ENCODE measurements around the gene GARIN5A. TPM values are rescaled to one million over a fixed set of nuclear protein-coding genes. Genes with fewer than 3 reads are reported as not detected.

Gene GARIN5A
- polyA plus RNA-seq (2013, experiment 1 of 4) = 5.1 TPM
- 6.0 TPM for polyA plus RNA-seq (2013, experiment 2 of 4)
- polyA plus RNA-seq (2013, experiment 3 of 4) = 6.5 TPM
- polyA plus RNA-seq (2013, experiment 4 of 4) = 8.2 TPM

GRCh38 chr19:50476224-50476906, at the start of gene GARIN5A, which contains the start of gene EMC10:
Gene GARIN5A (minus strand): TSS chr19:50476848. CDS start chr19:50476388, 460 bp downstream.
Gene EMC10 (plus strand): TSS chr19:50476507. CDS start chr19:50476545, 38 bp downstream.
- Histone ChIP-seq H3K9me3 (ENCODE audit: control insufficient read depth, low read length) (no peaks in the 10 kb centered on the region), H3K27me3 (ENCODE audit: control insufficient read depth, insufficient read depth, low read length, poor library complexity, severe bottlenecking) (no peaks in the 10 kb centered on the region), H3K4me3 (ENCODE audit: insufficient read depth, low read depth, low read length) (peak within 1 kb of the TSS; percentile 75), H3K36me3 (ENCODE audit: control insufficient read depth, insufficient read depth, low read length) (peaks cover 6% of the 10 kb centered on the region), H3K4me1 (ENCODE audit: control insufficient read depth, insufficient read depth, low read length) (no peaks in the 10 kb centered on the region), H3K27ac (ENCODE audit: insufficient read depth, low read depth, low read length, poor library complexity, severe bottlenecking) (peak within 1 kb of the TSS; percentile 91)
- WGBS, 2 experiments = 7 to 9% methylated on average over 58 of the region's 58 CpGs

GRCh38 chr19:50522881-50523280, 46.2 kb upstream of the GARIN5A start:
- no peaks in the 10 kb centered on the region for H3K4me1 ChIP-seq (ENCODE audit: control insufficient read depth, insufficient read depth, low read length)
- H3K36me3 ChIP-seq (ENCODE audit: control insufficient read depth, insufficient read depth, low read length) = peaks cover 12% of the 10 kb centered on the region
- H3K27ac ChIP-seq (ENCODE audit: insufficient read depth, low read depth, low read length, poor library complexity, severe bottlenecking) = no peak overlapping the region
- WGBS, 2 experiments = 91 to 92% methylated on average over 10 of the region's 10 CpGs
- no peaks in the 10 kb centered on the region for H3K9me3 ChIP-seq (ENCODE audit: control insufficient read depth, low read length)
- no peak overlapping the region for H3K4me3 ChIP-seq (ENCODE audit: insufficient read depth, low read depth, low read length)
- H3K27me3 ChIP-seq (ENCODE audit: control insufficient read depth, insufficient read depth, low read length, poor library complexity, severe bottlenecking) = no peaks in the 10 kb centered on the region

- no peaks in the 10 kb centered on the region for H3K27me3 ChIP-seq (ENCODE audit: control insufficient read depth, insufficient read depth, low read length, poor library complexity, severe bottlenecking)
- H3K36me3 ChIP-seq (ENCODE audit: control insufficient read depth, insufficient read depth, low read length) = peaks cover 14% of the 10 kb centered on the region
- WGBS, 2 experiments = 91 to 93% methylated on average over 16 to 17 of the region's 17 CpGs
- no peak overlapping the region for H3K4me3 ChIP-seq (ENCODE audit: insufficient read depth, low read depth, low read length)
- no peaks in the 10 kb centered on the region for H3K4me1 ChIP-seq (ENCODE audit: control insufficient read depth, insufficient read depth, low read length)
- no peak overlapping the region for H3K27ac ChIP-seq (ENCODE audit: insufficient read depth, low read depth, low read length, poor library complexity, severe bottlenecking)
- no peaks in the 10 kb centered on the region for H3K9me3 ChIP-seq (ENCODE audit: control insufficient read depth, low read length)
These were observed 44.3 kb upstream of the GARIN5A start for GRCh38 chr19:50520822-50521465.

- Histone ChIP-seq H3K9me3 (ENCODE audit: control insufficient read depth, low read length) (no peaks in the 10 kb centered on the region), H3K27ac (ENCODE audit: insufficient read depth, low read depth, low read length, poor library complexity, severe bottlenecking) (no peak overlapping the region), H3K4me1 (ENCODE audit: control insufficient read depth, insufficient read depth, low read length) (peaks cover 5% of the 10 kb centered on the region), H3K4me3 (ENCODE audit: insufficient read depth, low read depth, low read length) (no peak overlapping the region), H3K36me3 (ENCODE audit: control insufficient read depth, insufficient read depth, low read length) (peaks cover 14% of the 10 kb centered on the region), H3K27me3 (ENCODE audit: control insufficient read depth, insufficient read depth, low read length, poor library complexity, severe bottlenecking) (no peaks in the 10 kb centered on the region)
- 95 to 96% methylated on average over 40 of the region's 40 CpGs for WGBS, 2 experiments
These were observed 42.4 kb upstream of the GARIN5A start for GRCh38 chr19:50519006-50519575.

GRCh38 chr19:50518091-50519005, 41.7 kb upstream of the GARIN5A start:
- Histone ChIP-seq H3K4me3 (ENCODE audit: insufficient read depth, low read depth, low read length) (no peak overlapping the region), H3K4me1 (ENCODE audit: control insufficient read depth, insufficient read depth, low read length) (peaks cover 11% of the 10 kb centered on the region), H3K27ac (ENCODE audit: insufficient read depth, low read depth, low read length, poor library complexity, severe bottlenecking) (no peak overlapping the region), H3K36me3 (ENCODE audit: control insufficient read depth, insufficient read depth, low read length) (peaks cover 14% of the 10 kb centered on the region), H3K27me3 (ENCODE audit: control insufficient read depth, insufficient read depth, low read length, poor library complexity, severe bottlenecking) (no peaks in the 10 kb centered on the region), H3K9me3 (ENCODE audit: control insufficient read depth, low read length) (no peaks in the 10 kb centered on the region)
- 94% methylated on average over 87 of the region's 87 CpGs for WGBS, 2 experiments

GRCh38 chr19:50517704-50518075, 41.0 kb upstream of the GARIN5A start:
- peaks cover 11% of the 10 kb centered on the region for H3K4me1 ChIP-seq (ENCODE audit: control insufficient read depth, insufficient read depth, low read length)
- H3K36me3 ChIP-seq (ENCODE audit: control insufficient read depth, insufficient read depth, low read length) = peaks cover 14% of the 10 kb centered on the region
- H3K27ac ChIP-seq (ENCODE audit: insufficient read depth, low read depth, low read length, poor library complexity, severe bottlenecking) = no peak overlapping the region
- 95 to 96% methylated on average over 37 of the region's 37 CpGs for WGBS, 2 experiments
- H3K9me3 ChIP-seq (ENCODE audit: control insufficient read depth, low read length) = no peaks in the 10 kb centered on the region
- H3K4me3 ChIP-seq (ENCODE audit: insufficient read depth, low read depth, low read length) = no peak overlapping the region
- H3K27me3 ChIP-seq (ENCODE audit: control insufficient read depth, insufficient read depth, low read length, poor library complexity, severe bottlenecking) = no peaks in the 10 kb centered on the region

GRCh38 chr19:50516964-50517703, 40.5 kb upstream of the GARIN5A start:
- Histone ChIP-seq H3K27ac (ENCODE audit: insufficient read depth, low read depth, low read length, poor library complexity, severe bottlenecking) (no peak overlapping the region), H3K27me3 (ENCODE audit: control insufficient read depth, insufficient read depth, low read length, poor library complexity, severe bottlenecking) (no peaks in the 10 kb centered on the region), H3K36me3 (ENCODE audit: control insufficient read depth, insufficient read depth, low read length) (peaks cover 14% of the 10 kb centered on the region), H3K9me3 (ENCODE audit: control insufficient read depth, low read length) (no peaks in the 10 kb centered on the region), H3K4me1 (ENCODE audit: control insufficient read depth, insufficient read depth, low read length) (peaks cover 11% of the 10 kb centered on the region), H3K4me3 (ENCODE audit: insufficient read depth, low read depth, low read length) (no peak overlapping the region)
- 92% methylated on average over 53 of the region's 53 CpGs for WGBS, 2 experiments

- 86 to 87% methylated on average over 12 of the region's 12 CpGs for WGBS, 2 experiments
- H3K36me3 ChIP-seq (ENCODE audit: control insufficient read depth, insufficient read depth, low read length) = peaks cover 14% of the 10 kb centered on the region
These were observed 39.8 kb upstream of the GARIN5A start for GRCh38 chr19:50516456-50516855.

GRCh38 chr19:50515168-50515561, 38.5 kb upstream of the GARIN5A start:
- peaks cover 14% of the 10 kb centered on the region for H3K4me1 ChIP-seq (ENCODE audit: control insufficient read depth, insufficient read depth, low read length)

More at GRCh38 chr19:50516456-50516855, 39.8 kb upstream of the GARIN5A start:
- Histone ChIP-seq H3K27me3 (ENCODE audit: control insufficient read depth, insufficient read depth, low read length, poor library complexity, severe bottlenecking) (no peaks in the 10 kb centered on the region), H3K4me3 (ENCODE audit: insufficient read depth, low read depth, low read length) (no peak overlapping the region), H3K27ac (ENCODE audit: insufficient read depth, low read depth, low read length, poor library complexity, severe bottlenecking) (no peak overlapping the region), H3K9me3 (ENCODE audit: control insufficient read depth, low read length) (no peaks in the 10 kb centered on the region), H3K4me1 (ENCODE audit: control insufficient read depth, insufficient read depth, low read length) (peaks cover 11% of the 10 kb centered on the region)

More at GRCh38 chr19:50515168-50515561, 38.5 kb upstream of the GARIN5A start:
- no peaks in the 10 kb centered on the region for H3K9me3 ChIP-seq (ENCODE audit: control insufficient read depth, low read length)
- peaks cover 14% of the 10 kb centered on the region for H3K36me3 ChIP-seq (ENCODE audit: control insufficient read depth, insufficient read depth, low read length)
- H3K27me3 ChIP-seq (ENCODE audit: control insufficient read depth, insufficient read depth, low read length, poor library complexity, severe bottlenecking) = no peaks in the 10 kb centered on the region
- WGBS, 2 experiments = 77 to 82% methylated on average over 11 of the region's 11 CpGs
- no peak overlapping the region for H3K27ac ChIP-seq (ENCODE audit: insufficient read depth, low read depth, low read length, poor library complexity, severe bottlenecking)
- no peak overlapping the region for H3K4me3 ChIP-seq (ENCODE audit: insufficient read depth, low read depth, low read length)

Measured in ectodermal cell (in vitro differentiated cells).